Tibial nerve (tissue), 4 donors: ENCODE data around the gene ENPP6. TPM values are rescaled to one million over a fixed set of nuclear protein-coding genes. Genes with fewer than 3 reads are reported as not detected.

Experiments
- DNase-seq, 2 donors: peaks; one replicate each; pipeline ENCODE4 v3.0.0-alpha.2; 2019; ENCODE audit warnings: low spot score in 2 of 2
- H3K27ac ChIP-seq, 4 donors: fragments of 200-600 bp; sonication (generic) in 3 of 4; one replicate each; pipeline ENCODE4 v1.5.1; 2017 to 2019; ENCODE audit warnings: mild to moderate bottlenecking in 1 of 4
- H3K27me3 ChIP-seq, 2 donors: fragments of 200-600 bp; sonication (generic) in 1 of 2; one replicate each; pipeline versions ENCODE4 v1.5.1 to v1.6.0; 2017 to 2019
- H3K36me3 ChIP-seq, 3 donors: fragments of 200-600 bp; sonication (generic); one replicate each; pipeline ENCODE4 v1.5.1; 2018 to 2019
- H3K4me1 ChIP-seq, 4 donors: fragments of 200-600 bp; sonication (generic) in 3 of 4; one replicate each; pipeline ENCODE4 v1.5.1; 2017 to 2019
- H3K4me3 ChIP-seq, 4 donors: fragments of 200-600 bp; sonication (generic) in 3 of 4; one replicate each; pipeline ENCODE4 v1.5.1; 2017 to 2019; ENCODE audit warnings: mild to moderate bottlenecking in 1 of 4, moderate library complexity in 1 of 4
- H3K9me3 ChIP-seq, 4 donors: fragments of 200-600 bp; sonication (generic) in 3 of 4; one replicate each; pipeline ENCODE4 v1.5.1; 2017 to 2019
- EP300 ChIP-seq, 2 donors: sonication (generic); formaldehyde crosslinking; IDR thresholded peaks; one replicate each; pipeline ENCODE4 v1.6.1; 2017; ENCODE audit warnings: antibody characterized with exemption in 2 of 2, mild to moderate bottlenecking in 1 of 2
- POLR2A ChIP-seq, 2 donors: fragments of 450-650 bp; IDR thresholded peaks; one replicate each; pipeline ENCODE4 v1.6.1; 2017; ENCODE audit warnings: antibody characterized with exemption in 2 of 2, mild to moderate bottlenecking in 2 of 2, moderate library complexity in 2 of 2
- WGBS, 2 donors: methylation state at CpG; one replicate each; pipeline ENCODE4 v1.1.5; 2018; 5-methylcytosine and 5-hydroxymethylcytosine counted together
- total RNA-seq, 4 donors: library from RNA; depleted of rRNA; stranded (reverse); fragments of >200 nt; gene quantifications; one replicate each; pipeline ENCODE4 v1.1.0, GENCODE V29; 2016
- TF ChIP-seq, protein P1 (sequence below), 5 experiments: fragments of 200-600 bp in 3 of 5; fragments of 450-650 bp in 2 of 5; sonication (generic) in 3 of 5; IDR thresholded peaks; one replicate each; pipeline ENCODE4 v1.5.1; 2016 to 2019; ENCODE audit warnings: antibody characterized with exemption in 5 of 5, mild to moderate bottlenecking in 3 of 5, moderate library complexity in 2 of 5

Gene ENPP6
- total RNA-seq, 4 donors from 2014 or later: 12.6 to 42.6 (median 30.3) TPM

DNA sequence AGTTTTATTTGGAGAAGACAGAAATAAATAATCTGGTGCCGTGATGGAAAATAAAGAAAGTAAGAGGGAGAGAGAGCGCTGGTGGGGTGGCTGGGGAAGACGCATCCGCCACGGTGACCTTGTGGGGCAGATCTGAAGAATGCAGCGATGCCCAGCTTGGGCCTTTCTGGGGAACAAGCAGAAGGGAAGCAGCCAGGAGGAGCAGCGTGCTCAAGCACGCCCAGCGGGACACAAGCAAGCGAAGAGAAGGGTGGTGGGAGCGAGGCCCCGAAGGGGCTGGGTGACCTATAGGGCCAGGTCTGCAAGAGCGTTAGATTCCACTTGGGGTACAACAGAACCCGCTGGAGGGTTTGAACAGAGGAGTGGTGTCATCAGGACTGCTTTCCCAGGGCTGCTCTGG, 12.4 kb downstream of the ENPP6 start:
- no peak for DNase-seq
- WGBS, 2 donors: 88 to 93% methylated on average over 14 of the region's 14 CpGs
- Histone ChIP-seq H3K36me3 (no peaks in the 10 kb centered on the region), H3K4me3 (no peak overlapping the region), H3K4me1 (no peaks in the 10 kb centered on the region), H3K27ac (no peak overlapping the region), H3K9me3 (no peaks in the 10 kb centered on the region), H3K27me3 (no peaks in the 10 kb centered on the region)
- TF ChIP-seq POLR2A (IDR thresholded peaks at IDR 0.05) (no peak), EP300 (IDR thresholded peaks at IDR 0.05) (no peak)

DNA sequence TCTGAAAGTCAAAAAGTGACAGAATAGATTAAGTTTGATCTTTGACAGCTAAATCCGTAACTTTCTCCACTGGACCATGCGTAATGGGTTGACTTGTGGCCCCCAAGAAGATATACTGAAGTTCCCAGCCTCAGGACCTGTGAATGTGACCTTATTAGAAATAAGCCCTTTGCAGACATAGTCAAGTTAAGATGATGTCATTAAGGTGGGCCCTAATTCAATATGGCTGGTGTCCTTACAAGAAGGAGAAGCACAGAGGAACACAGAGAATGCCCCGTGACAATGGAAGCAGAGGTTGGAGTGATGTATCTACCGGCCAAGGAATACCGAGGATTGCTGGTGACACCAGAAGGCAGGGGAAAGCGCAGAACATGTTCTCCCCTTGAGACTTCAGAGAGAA, 14.4 kb downstream of the ENPP6 start:
- no peaks in the 10 kb centered on the region for H3K36me3 ChIP-seq
- H3K4me3 ChIP-seq: no peak overlapping the region
- WGBS, 2 donors: 94 to 96% methylated on average over 6 of the region's 6 CpGs
- peaks cover 0 to 4% (median 0%) of the 10 kb centered on the region in 4 donors for H3K4me1 ChIP-seq
- no peak for TF ChIP-seq EP300 (IDR thresholded peaks at IDR 0.05)
- TF ChIP-seq POLR2A (IDR thresholded peaks at IDR 0.05): no peak
- no peak for DNase-seq
- no peak overlapping the region for H3K27ac ChIP-seq
- no peaks in the 10 kb centered on the region for H3K9me3 ChIP-seq
- H3K27me3 ChIP-seq: no peaks in the 10 kb centered on the region

DNA sequence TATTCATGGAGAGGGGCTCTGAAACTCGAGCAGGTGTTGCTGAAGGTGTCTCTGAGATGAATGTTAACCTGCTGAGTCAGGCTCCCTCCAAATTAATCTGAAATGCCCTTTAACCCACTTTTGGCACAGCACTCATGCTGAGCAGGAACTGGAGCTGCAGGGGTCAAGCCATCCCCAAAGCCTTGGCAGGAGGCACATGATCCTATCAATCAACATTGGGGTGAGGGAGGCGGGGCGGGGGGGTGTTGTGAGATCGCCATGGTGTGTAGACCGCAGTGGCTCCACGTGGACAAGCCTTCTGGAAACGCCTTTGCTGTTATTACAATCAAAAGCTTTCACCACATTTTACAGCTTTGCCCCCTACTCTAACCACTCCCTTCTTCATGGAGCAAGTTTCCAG, 16.5 kb downstream of the ENPP6 start:
- DNase-seq: no peak
- TF ChIP-seq, protein P1, sequence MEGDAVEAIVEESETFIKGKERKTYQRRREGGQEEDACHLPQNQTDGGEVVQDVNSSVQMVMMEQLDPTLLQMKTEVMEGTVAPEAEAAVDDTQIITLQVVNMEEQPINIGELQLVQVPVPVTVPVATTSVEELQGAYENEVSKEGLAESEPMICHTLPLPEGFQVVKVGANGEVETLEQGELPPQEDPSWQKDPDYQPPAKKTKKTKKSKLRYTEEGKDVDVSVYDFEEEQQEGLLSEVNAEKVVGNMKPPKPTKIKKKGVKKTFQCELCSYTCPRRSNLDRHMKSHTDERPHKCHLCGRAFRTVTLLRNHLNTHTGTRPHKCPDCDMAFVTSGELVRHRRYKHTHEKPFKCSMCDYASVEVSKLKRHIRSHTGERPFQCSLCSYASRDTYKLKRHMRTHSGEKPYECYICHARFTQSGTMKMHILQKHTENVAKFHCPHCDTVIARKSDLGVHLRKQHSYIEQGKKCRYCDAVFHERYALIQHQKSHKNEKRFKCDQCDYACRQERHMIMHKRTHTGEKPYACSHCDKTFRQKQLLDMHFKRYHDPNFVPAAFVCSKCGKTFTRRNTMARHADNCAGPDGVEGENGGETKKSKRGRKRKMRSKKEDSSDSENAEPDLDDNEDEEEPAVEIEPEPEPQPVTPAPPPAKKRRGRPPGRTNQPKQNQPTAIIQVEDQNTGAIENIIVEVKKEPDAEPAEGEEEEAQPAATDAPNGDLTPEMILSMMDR (IDR thresholded peaks at IDR 0.05): no peak
- TF ChIP-seq POLR2A (IDR thresholded peaks at IDR 0.05) (no peak), EP300 (IDR thresholded peaks at IDR 0.05) (no peak)
- Histone ChIP-seq H3K27me3 (no peaks in the 10 kb centered on the region), H3K4me3 (no peak overlapping the region), H3K27ac (no peak overlapping the region), H3K36me3 (no peaks in the 10 kb centered on the region), H3K4me1 (peaks cover 0 to 13% (median 0%) of the 10 kb centered on the region in 4 donors), H3K9me3 (no peaks in the 10 kb centered on the region)
- WGBS, 2 donors: 48 to 57% methylated on average over 7 of the region's 7 CpGs

DNA sequence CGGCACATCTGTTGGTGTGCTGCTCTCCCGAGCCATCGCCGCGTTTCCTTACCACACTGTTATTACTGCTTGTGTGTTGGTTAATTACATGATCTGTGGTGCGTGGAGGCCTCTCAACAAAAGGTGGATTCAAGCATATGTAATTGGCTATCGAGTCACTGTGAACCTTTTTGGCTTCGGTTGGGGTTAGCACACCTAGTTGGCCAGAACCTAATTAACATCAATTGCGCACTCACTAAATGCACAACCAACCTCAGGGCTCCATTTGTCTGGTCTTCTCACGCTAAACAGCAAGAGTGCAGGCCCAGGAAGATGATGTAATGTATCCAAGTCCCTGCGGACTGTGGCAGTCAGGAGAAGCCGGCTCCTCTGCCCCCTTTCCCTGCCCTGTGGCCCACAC, 17.4 kb downstream of the ENPP6 start:
- peaks cover 0 to 13% (median 0%) of the 10 kb centered on the region in 4 donors for H3K4me1 ChIP-seq
- TF ChIP-seq POLR2A (IDR thresholded peaks at IDR 0.05) (no peak), EP300 (IDR thresholded peaks at IDR 0.05) (no peak)
- TF ChIP-seq, protein P1 (IDR thresholded peaks at IDR 0.05): no peak
- H3K4me3 ChIP-seq: no peak overlapping the region
- WGBS, 2 donors: 82 to 83% methylated on average over 12 of the region's 12 CpGs
- H3K9me3 ChIP-seq: no peaks in the 10 kb centered on the region
- no peaks in the 10 kb centered on the region for H3K27me3 ChIP-seq
- H3K27ac ChIP-seq: no peak overlapping the region
- no peaks in the 10 kb centered on the region for H3K36me3 ChIP-seq
- DNase-seq: no peak

DNA sequence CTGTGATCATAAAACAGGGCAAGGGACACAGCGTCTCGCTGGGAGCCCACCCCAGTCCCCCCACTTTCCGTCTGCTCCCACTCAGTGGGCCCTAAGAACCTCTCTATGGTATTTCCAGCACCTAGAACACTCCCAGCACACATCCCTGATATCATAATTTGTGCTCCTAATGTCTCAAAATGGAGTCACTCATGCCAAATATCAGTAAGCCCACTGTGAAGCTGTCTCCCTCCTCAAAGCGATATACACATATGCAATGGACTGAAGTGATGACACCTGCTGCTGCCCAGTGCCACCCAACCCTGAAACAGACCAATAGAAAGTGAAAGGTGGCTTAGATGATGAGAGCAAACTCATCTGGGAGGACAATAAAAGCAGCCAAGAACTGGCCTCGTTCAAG, 17.9 kb downstream of the ENPP6 start:
- H3K27ac ChIP-seq: peak overlapping the region in 1 of 4 donors; percentile 3
- no peaks in the 10 kb centered on the region for H3K36me3 ChIP-seq
- no peaks in the 10 kb centered on the region for H3K27me3 ChIP-seq
- DNase-seq: no peak
- no peak overlapping the region for H3K4me3 ChIP-seq
- TF ChIP-seq, protein P1 (IDR thresholded peaks at IDR 0.05): no peak
- TF ChIP-seq POLR2A (IDR thresholded peaks at IDR 0.05): no peak
- TF ChIP-seq EP300 (IDR thresholded peaks at IDR 0.05): no peak
- no peaks in the 10 kb centered on the region for H3K9me3 ChIP-seq
- H3K4me1 ChIP-seq: peaks cover 0 to 13% (median 0%) of the 10 kb centered on the region in 4 donors
- 84 to 90% methylated on average over 5 of the region's 5 CpGs for WGBS, 2 donors

DNA sequence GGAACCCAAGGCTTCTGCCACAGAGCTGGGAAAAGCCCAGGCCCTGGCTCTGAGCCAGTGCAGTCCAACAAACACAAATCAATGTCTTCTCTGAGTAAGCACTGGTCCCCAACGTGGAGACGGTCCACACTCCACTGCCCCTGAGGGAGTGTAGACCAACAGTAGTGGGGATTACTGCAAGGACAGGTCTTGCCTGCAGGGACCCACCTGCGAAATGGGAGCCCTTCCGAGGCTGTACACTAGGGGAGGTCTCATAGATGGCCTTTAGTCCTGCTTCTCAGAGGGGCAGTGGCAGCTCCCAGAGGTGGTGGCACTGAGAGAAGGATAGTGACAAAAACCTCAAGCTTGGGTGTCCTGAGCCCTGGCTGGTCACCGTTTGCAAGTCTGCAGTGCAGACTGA, 19.5 kb downstream of the ENPP6 start:
- peaks cover 0 to 13% (median 0%) of the 10 kb centered on the region in 4 donors for H3K4me1 ChIP-seq
- WGBS, 2 donors: 55 to 59% methylated on average over 5 of the region's 5 CpGs
- H3K27me3 ChIP-seq: no peaks in the 10 kb centered on the region
- no peak for DNase-seq
- peak overlapping the region in 2 of 4 donors; percentile 28 to 46 for H3K27ac ChIP-seq
- no peaks in the 10 kb centered on the region for H3K36me3 ChIP-seq
- H3K9me3 ChIP-seq: no peaks in the 10 kb centered on the region
- no peak overlapping the region for H3K4me3 ChIP-seq
- no peak for TF ChIP-seq EP300 (IDR thresholded peaks at IDR 0.05)
- TF ChIP-seq, protein P1 (IDR thresholded peaks at IDR 0.05): no peak
- no peak for TF ChIP-seq POLR2A (IDR thresholded peaks at IDR 0.05)
